WTC11 (cell line): ENCODE results near the gene RXRB. TPM values are rescaled to one million over a fixed set of nuclear protein-coding genes. Genes with fewer than 3 reads are reported as not detected.

ENCODE experiments used
- ATAC-seq: fragments of 200-7000 bp; cut with Tn5 transposase; 2 replicates; pipeline ENCODE4 v1.10.0; 2021; ENCODE audit warnings: mild to moderate bottlenecking, moderate library complexity
- CTCF ChIA-PET: fragments of 300-600 bp; sonication (Branson Sonifier 250); formaldehyde crosslinking; loops from one replicate; lab custom pipeline; 2021; ENCODE audit warnings: antibody characterized with exemption; lab: Charles Lee
- POLR2A ChIA-PET: fragments of 350-600 bp; sonication (Branson Sonifier 250); formaldehyde crosslinking; loops from one replicate; lab custom pipeline; 2021; ENCODE audit warnings: antibody characterized with exemption; lab: Charles Lee
- DNase-seq: peaks from one replicate; pipeline ENCODE4 v3.0.0; 2021; ENCODE audit warnings: low spot score
- H3K27ac Mint-ChIP-seq: 2 replicates; pipeline ENCODE4 v1.8.0; 2021; ENCODE audit warnings: mixed read lengths
- H3K27me3 Mint-ChIP-seq: 2 replicates; pipeline ENCODE4 v1.8.0; 2021; ENCODE audit warnings: low read depth, mild to moderate bottlenecking, moderate library complexity, mixed read lengths
- H3K36me3 Mint-ChIP-seq: 2 replicates; pipeline ENCODE4 v1.8.0; 2021; ENCODE audit warnings: mixed read lengths
- H3K4me1 Mint-ChIP-seq: 2 replicates; pipeline ENCODE4 v1.8.0; 2022; ENCODE audit warnings: mixed read lengths
- H3K4me3 Mint-ChIP-seq: 2 replicates; pipeline ENCODE4 v1.8.0; 2021; ENCODE audit warnings: mild to moderate bottlenecking, moderate library complexity, mixed read lengths
- H3K9me3 Mint-ChIP-seq: 2 replicates; pipeline ENCODE4 v1.8.0; 2021; ENCODE audit warnings: mixed read lengths
- CBFB ChIP-seq: sonication (generic); formaldehyde crosslinking; IDR thresholded peaks from 2 replicates; pipeline ENCODE4 v1.8.1; 2022; ENCODE audit warnings: mild to moderate bottlenecking, low read depth, missing genetic modification reagents
- E2F5 ChIP-seq: sonication (generic); formaldehyde crosslinking; IDR thresholded peaks from 2 replicates; pipeline ENCODE4 v1.8.1; 2022; ENCODE audit warnings: mild to moderate bottlenecking, moderate library complexity, missing genetic modification reagents
- FOXK1 ChIP-seq: sonication (generic); formaldehyde crosslinking; IDR thresholded peaks from 2 replicates; pipeline ENCODE4 v1.8.0; 2022; ENCODE audit warnings: mild to moderate bottlenecking, moderate library complexity, missing genetic modification reagents
- FOXP1 ChIP-seq: sonication (generic); formaldehyde crosslinking; IDR thresholded peaks from 2 replicates; pipeline ENCODE4 v1.8.0; 2022; ENCODE audit warnings: missing genetic modification reagents, mild to moderate bottlenecking, moderate library complexity, borderline replicate concordance
- IRF2 ChIP-seq: sonication (generic); formaldehyde crosslinking; IDR thresholded peaks from 2 replicates; pipeline ENCODE4 v1.8.0; 2022; ENCODE audit warnings: low read depth, missing genetic modification reagents, borderline replicate concordance
- JAZF1 ChIP-seq: fragments of 250-450 bp; sonication (Bioruptor Pico); IDR thresholded peaks from 2 replicates; pipeline ENCODE4 v1.9.0; 2021; ENCODE audit warnings: moderate library complexity, mild to moderate bottlenecking, inconsistent platforms
- JUN ChIP-seq: sonication (generic); formaldehyde crosslinking; IDR thresholded peaks from 2 replicates; pipeline ENCODE4 v1.8.0; 2023; ENCODE audit warnings: mild to moderate bottlenecking, missing genetic modification reagents
- KAT7 ChIP-seq: sonication (generic); formaldehyde crosslinking; IDR thresholded peaks from 2 replicates; pipeline ENCODE4 v1.8.1; 2023; ENCODE audit warnings: missing genetic modification reagents, mild to moderate bottlenecking, borderline replicate concordance
- NFE2L1 ChIP-seq: sonication (generic); formaldehyde crosslinking; IDR thresholded peaks from 2 replicates; pipeline ENCODE4 v1.8.1; 2023; ENCODE audit warnings: missing genetic modification reagents
- NR2C2 ChIP-seq: sonication (generic); formaldehyde crosslinking; IDR thresholded peaks from 2 replicates; pipeline ENCODE4 v1.8.0; 2022; ENCODE audit warnings: mild to moderate bottlenecking, missing genetic modification reagents
- TP53 ChIP-seq: sonication (generic); formaldehyde crosslinking; IDR thresholded peaks from 2 replicates; pipeline ENCODE4 v1.8.1; 2023; ENCODE audit warnings: mild to moderate bottlenecking, missing genetic modification reagents
- ZBTB21 ChIP-seq: sonication (generic); formaldehyde crosslinking; IDR thresholded peaks from 2 replicates; pipeline ENCODE4 v1.8.1; 2023; ENCODE audit warnings: mild to moderate bottlenecking, missing genetic modification reagents, borderline replicate concordance
- ZNF232 ChIP-seq: sonication (generic); formaldehyde crosslinking; IDR thresholded peaks from 2 replicates; pipeline ENCODE4 v1.8.0; 2022; ENCODE audit warnings: mild to moderate bottlenecking, missing genetic modification reagents
- total RNA-seq: library from RNA; stranded (reverse); gene quantifications from 3 replicates; pipeline ENCODE4 v1.2.3, GENCODE V29; 2021
- TF ChIP-seq, protein P1 (sequence below): sonication (generic); formaldehyde crosslinking; IDR thresholded peaks from 2 replicates; pipeline ENCODE4 v1.8.0; 2023; ENCODE audit warnings: missing genetic modification reagents, mild to moderate bottlenecking, borderline replicate concordance
- TF ChIP-seq, protein P2 (sequence below): sonication (generic); formaldehyde crosslinking; IDR thresholded peaks from 2 replicates; pipeline ENCODE4 v1.8.1; 2023; ENCODE audit warnings: mild to moderate bottlenecking, moderate library complexity, missing genetic modification reagents
- TF ChIP-seq, protein P3 (sequence below): sonication (generic); formaldehyde crosslinking; IDR thresholded peaks from 2 replicates; pipeline ENCODE4 v1.8.1; 2022; ENCODE audit warnings: low read depth, mild to moderate bottlenecking, moderate library complexity, missing genetic modification reagents, borderline replicate concordance
- TF ChIP-seq, protein P4 (sequence below): fragments of 250-450 bp; sonication (Bioruptor Pico); conservative IDR thresholded peaks from 2 replicates; pipeline ENCODE4 v1.9.0; 2021; ENCODE audit warnings: mild to moderate bottlenecking

The RXRB gene
- total RNA-seq, 1 experiment from 2014 or later: 24.5 TPM

- TF ChIP-seq, protein P1, sequence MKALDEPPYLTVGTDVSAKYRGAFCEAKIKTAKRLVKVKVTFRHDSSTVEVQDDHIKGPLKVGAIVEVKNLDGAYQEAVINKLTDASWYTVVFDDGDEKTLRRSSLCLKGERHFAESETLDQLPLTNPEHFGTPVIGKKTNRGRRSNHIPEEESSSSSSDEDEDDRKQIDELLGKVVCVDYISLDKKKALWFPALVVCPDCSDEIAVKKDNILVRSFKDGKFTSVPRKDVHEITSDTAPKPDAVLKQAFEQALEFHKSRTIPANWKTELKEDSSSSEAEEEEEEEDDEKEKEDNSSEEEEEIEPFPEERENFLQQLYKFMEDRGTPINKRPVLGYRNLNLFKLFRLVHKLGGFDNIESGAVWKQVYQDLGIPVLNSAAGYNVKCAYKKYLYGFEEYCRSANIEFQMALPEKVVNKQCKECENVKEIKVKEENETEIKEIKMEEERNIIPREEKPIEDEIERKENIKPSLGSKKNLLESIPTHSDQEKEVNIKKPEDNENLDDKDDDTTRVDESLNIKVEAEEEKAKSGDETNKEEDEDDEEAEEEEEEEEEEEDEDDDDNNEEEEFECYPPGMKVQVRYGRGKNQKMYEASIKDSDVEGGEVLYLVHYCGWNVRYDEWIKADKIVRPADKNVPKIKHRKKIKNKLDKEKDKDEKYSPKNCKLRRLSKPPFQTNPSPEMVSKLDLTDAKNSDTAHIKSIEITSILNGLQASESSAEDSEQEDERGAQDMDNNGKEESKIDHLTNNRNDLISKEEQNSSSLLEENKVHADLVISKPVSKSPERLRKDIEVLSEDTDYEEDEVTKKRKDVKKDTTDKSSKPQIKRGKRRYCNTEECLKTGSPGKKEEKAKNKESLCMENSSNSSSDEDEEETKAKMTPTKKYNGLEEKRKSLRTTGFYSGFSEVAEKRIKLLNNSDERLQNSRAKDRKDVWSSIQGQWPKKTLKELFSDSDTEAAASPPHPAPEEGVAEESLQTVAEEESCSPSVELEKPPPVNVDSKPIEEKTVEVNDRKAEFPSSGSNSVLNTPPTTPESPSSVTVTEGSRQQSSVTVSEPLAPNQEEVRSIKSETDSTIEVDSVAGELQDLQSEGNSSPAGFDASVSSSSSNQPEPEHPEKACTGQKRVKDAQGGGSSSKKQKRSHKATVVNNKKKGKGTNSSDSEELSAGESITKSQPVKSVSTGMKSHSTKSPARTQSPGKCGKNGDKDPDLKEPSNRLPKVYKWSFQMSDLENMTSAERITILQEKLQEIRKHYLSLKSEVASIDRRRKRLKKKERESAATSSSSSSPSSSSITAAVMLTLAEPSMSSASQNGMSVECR (CRISPR knock-in tag): no peak
- TF ChIP-seq, protein P2, sequence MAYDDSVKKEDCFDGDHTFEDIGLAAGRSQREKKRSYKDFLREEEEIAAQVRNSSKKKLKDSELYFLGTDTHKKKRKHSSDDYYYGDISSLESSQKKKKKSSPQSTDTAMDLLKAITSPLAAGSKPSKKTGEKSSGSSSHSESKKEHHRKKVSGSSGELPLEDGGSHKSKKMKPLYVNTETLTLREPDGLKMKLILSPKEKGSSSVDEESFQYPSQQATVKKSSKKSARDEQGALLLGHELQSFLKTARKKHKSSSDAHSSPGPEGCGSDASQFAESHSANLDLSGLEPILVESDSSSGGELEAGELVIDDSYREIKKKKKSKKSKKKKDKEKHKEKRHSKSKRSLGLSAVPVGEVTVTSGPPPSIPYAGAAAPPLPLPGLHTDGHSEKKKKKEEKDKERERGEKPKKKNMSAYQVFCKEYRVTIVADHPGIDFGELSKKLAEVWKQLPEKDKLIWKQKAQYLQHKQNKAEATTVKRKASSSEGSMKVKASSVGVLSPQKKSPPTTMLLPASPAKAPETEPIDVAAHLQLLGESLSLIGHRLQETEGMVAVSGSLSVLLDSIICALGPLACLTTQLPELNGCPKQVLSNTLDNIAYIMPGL (CRISPR knock-in tag): no peak
These were observed 16.8 kb upstream of the RXRB start (continued) for GRCh38 chr6:33217246-33217645.

- ATAC-seq (no peak), DNase-seq (no peak)
- no peaks in the 10 kb centered on the region for H3K9me3 Mint-ChIP-seq
- no peak overlapping the region for H3K27ac Mint-ChIP-seq
- peaks cover 92% of the 10 kb centered on the region for H3K27me3 Mint-ChIP-seq
- peaks cover 36% of the 10 kb centered on the region for H3K4me1 Mint-ChIP-seq
- H3K36me3 Mint-ChIP-seq: no peaks in the 10 kb centered on the region
- TF ChIP-seq TP53 (CRISPR knock-in tag) (no peak), E2F5 (CRISPR knock-in tag) (no peak), KAT7 (CRISPR knock-in tag) (no peak)
- ChIA-PET POLR2A (no interaction called here), CTCF (interaction anchor here (2.5 kb wide), 1 partner anchor 33 kb away, joined by 10 read pairs; no protein-coding TSS in a partner anchor)
- no peak overlapping the region for H3K4me3 Mint-ChIP-seq
These were observed 15.7 kb upstream of the RXRB start for GRCh38 chr6:33216117-33216649.

GRCh38 chr6:33215271-33216116 is 15.0 kb upstream of the RXRB start:
- Mint-ChIP-seq H3K9me3 (no peaks in the 10 kb centered on the region), H3K27ac (no peak overlapping the region), H3K4me1 (peaks cover 40% of the 10 kb centered on the region), H3K36me3 (peaks cover 2% of the 10 kb centered on the region; the same call in 1 of the 2 replicates), H3K4me3 (no peak overlapping the region), H3K27me3 (peaks cover 87% of the 10 kb centered on the region)
- POLR2A ChIA-PET: no interaction called here
- DNase-seq (no peak), ATAC-seq (no peak)
- TF ChIP-seq FOXK1 (CRISPR knock-in tag) (no peak), IRF2 (CRISPR knock-in tag) (no peak)
- CTCF ChIA-PET: interaction anchor here (2.5 kb wide), 1 partner anchor 33 kb away, joined by 10 read pairs; no protein-coding TSS in a partner anchor

GRCh38 chr6:33213989-33214335 is 13.5 kb upstream of the RXRB start:
- ChIA-PET POLR2A (no interaction called here), CTCF (no interaction called here)
- peak overlapping the region; percentile 95 for H3K4me3 Mint-ChIP-seq
- H3K27me3 Mint-ChIP-seq: peaks cover 72% of the 10 kb centered on the region
- H3K4me1 Mint-ChIP-seq: peaks cover 46% of the 10 kb centered on the region
- ATAC-seq (no peak), DNase-seq (no peak)
- peaks cover 12% of the 10 kb centered on the region for H3K36me3 Mint-ChIP-seq
- no peak overlapping the region for H3K27ac Mint-ChIP-seq
- H3K9me3 Mint-ChIP-seq: no peaks in the 10 kb centered on the region
- no peak for TF ChIP-seq FOXP1 (CRISPR knock-in tag)
- TF ChIP-seq ZBTB21 (CRISPR knock-in tag): no peak
- no peak for TF ChIP-seq CBFB
- TF ChIP-seq JUN (CRISPR knock-in tag): no peak
- no peak for TF ChIP-seq NR2C2 (CRISPR knock-in tag)
- TF ChIP-seq JAZF1 (CRISPR knock-in tag): no peak
- TF ChIP-seq, protein P3, sequence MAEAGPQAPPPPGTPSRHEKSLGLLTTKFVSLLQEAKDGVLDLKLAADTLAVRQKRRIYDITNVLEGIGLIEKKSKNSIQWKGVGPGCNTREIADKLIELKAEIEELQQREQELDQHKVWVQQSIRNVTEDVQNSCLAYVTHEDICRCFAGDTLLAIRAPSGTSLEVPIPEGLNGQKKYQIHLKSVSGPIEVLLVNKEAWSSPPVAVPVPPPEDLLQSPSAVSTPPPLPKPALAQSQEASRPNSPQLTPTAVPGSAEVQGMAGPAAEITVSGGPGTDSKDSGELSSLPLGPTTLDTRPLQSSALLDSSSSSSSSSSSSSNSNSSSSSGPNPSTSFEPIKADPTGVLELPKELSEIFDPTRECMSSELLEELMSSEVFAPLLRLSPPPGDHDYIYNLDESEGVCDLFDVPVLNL (CRISPR knock-in tag): no peak
- TF ChIP-seq NFE2L1 (CRISPR knock-in tag): no peak
- TF ChIP-seq, protein P4, sequence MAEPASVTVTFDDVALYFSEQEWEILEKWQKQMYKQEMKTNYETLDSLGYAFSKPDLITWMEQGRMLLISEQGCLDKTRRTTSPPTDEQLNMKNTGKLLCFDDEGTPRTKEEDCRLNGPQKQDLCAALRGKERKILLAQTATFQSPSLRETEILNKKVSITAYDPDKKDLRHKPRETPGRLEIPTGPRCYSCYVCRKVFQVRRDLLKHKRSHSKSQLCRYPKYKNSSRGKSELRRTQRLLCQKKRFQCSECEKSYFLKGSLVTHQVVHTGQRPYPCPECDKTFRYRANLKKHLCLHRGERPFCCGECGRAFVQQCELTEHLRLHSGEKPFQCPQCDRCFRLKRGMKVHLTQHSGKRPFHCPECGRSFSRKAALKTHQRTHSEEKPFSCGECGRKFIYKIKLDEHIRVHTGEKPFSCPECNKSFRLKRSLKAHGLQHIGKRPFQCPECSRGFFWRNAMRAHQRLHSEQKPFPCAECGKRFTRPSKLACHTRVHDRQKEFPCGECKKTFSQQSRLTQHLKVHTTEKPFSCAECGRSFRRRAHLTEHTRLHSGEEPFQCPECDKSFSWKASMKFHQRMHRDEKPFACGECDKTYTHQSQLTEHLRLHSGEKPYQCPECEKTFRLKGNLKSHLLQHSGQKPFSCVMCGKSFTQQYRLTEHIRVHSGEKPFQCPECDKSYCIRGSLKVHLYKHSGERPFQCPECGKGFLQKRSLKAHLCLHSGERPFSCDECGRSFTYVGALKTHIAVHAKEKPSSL (CRISPR knock-in tag): no peak
- TF ChIP-seq ZNF232 (CRISPR knock-in tag): no peak
